H1 (cell line): ENCODE data around the gene POU6F2.

ENCODE experiments used
- ASH2L ChIP-seq: fragments of 200-600, 300-600 bp; sonication (generic); IDR thresholded peaks from one replicate; pipeline ENCODE4 v1.7.1; 2017; ENCODE audit warnings: low read length
- ATF2 ChIP-seq: IDR thresholded peaks from 2 replicates; pipeline ENCODE4 v1.6.1; 2012; ENCODE audit warnings: low read length, inconsistent platforms
- ATF3 ChIP-seq: IDR thresholded peaks from 2 replicates; pipeline ENCODE4 v1.6.1; 2011; ENCODE audit warnings: low read depth, mild to moderate bottlenecking, low read length; ENCODE audit not compliant: insufficient read depth
- BACH1 ChIP-seq: IDR thresholded peaks from 2 replicates; pipeline ENCODE4 v1.6.1; 2012; ENCODE audit warnings: low read length, improper control_type of control experiment
- CHD2 ChIP-seq: IDR thresholded peaks from 2 replicates; pipeline ENCODE4 v1.6.1; 2012; ENCODE audit warnings: low read length, improper control_type of control experiment
- CREB1 ChIP-seq: IDR thresholded peaks from 2 replicates; pipeline ENCODE4 v1.6.1; 2012; ENCODE audit warnings: inconsistent platforms
- CTCF ChIP-seq, 3 experiments: IDR thresholded peaks; 1 replicate in 2 of 3; 2 replicates in 1 of 3; pipeline versions ENCODE4 v1.5.1 to v1.6.1; 2011; ENCODE audit warnings: low read length in 3 of 3, mild to moderate bottlenecking in 3 of 3, inconsistent platforms in 2 of 3, low read depth in 1 of 3, moderate library complexity in 1 of 3; ENCODE audit not compliant: insufficient read depth in 1 of 3; ENCODE audit errors: control extremely low read depth in 1 of 3
- PHF8 ChIP-seq: fragments of 200-600 bp; sonication (generic); conservative IDR thresholded peaks from 2 replicates; pipeline ENCODE4 v1.7.1; 2012; ENCODE audit warnings: low read depth, mild to moderate bottlenecking, inconsistent platforms, low read length, moderate library complexity
- POLR2AphosphoS5 ChIP-seq: IDR thresholded peaks from 2 replicates; pipeline ENCODE4 v1.6.1; 2011; ENCODE audit warnings: low read depth, low read length
- RNF2 ChIP-seq: fragments of 200-900, 300-1000 bp; sonication (generic); IDR thresholded peaks from 2 replicates; pipeline ENCODE4 v1.7.1; 2016; ENCODE audit warnings: borderline replicate concordance, low read depth, mild to moderate bottlenecking, antibody characterized with exemption, low read length; ENCODE audit not compliant: poor library complexity, severe bottlenecking; ENCODE audit errors: missing control alignments
- SIN3A ChIP-seq, 2 experiments: IDR thresholded peaks in 1 of 2; conservative IDR thresholded peaks in 1 of 2; 2 replicates each; pipeline ENCODE4 v1.6.1; 2011 to 2012; ENCODE audit warnings: low read length in 2 of 2, improper control_type of control experiment in 1 of 2, low read depth in 1 of 2, mild to moderate bottlenecking in 1 of 2
- SP1 ChIP-seq: IDR thresholded peaks from 2 replicates; pipeline ENCODE4 v1.6.1; 2011; ENCODE audit warnings: low read depth, low read length
- SRF ChIP-seq: IDR thresholded peaks from 2 replicates; pipeline ENCODE4 v1.6.1; 2011; ENCODE audit warnings: mild to moderate bottlenecking, low read depth, low read length, moderate library complexity
- TAF1 ChIP-seq: IDR thresholded peaks from 2 replicates; pipeline ENCODE4 v1.6.1; 2011; ENCODE audit warnings: mild to moderate bottlenecking, low read depth, low read length

DNA sequence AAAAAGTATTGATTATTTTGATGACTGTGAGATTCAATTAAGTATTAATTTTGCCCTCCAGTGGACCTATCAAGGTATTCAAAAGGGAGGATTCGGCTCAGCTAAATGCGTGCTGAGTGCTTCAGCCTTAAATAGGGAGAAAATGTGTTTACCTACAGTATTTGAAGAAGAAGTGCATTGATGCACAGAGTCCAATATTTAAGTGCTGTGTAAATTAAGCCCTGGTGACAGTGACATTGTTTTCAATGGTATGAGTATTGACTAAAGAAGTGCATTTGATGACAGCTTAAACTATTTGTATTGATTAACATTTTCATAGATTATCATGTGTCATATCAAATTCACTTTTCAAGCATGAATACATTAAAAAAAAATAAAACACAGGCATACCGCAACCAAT is 106.6 kb downstream of the POU6F2 start:
- TF ChIP-seq PHF8 (no peak), POLR2AphosphoS5 (no peak), TAF1 (no peak), SRF (no peak), CTCF (IDR thresholded peaks at IDR 0.05; ENCODE audit: control extremely low read depth in 1 of 3, insufficient read depth in 1 of 3, low read depth in 1 of 3, low read length in 3 of 3) (no peak), SP1 (no peak), CREB1 (no peak), ATF2 (no peak), BACH1 (no peak), RNF2 (no peak), CHD2 (no peak), ASH2L (no peak), SIN3A (conservative IDR thresholded peaks at IDR 0.05 in 1 of 2, IDR thresholded peaks at IDR 0.05 in 1 of 2; ENCODE audit: low read depth in 1 of 2, low read length in 2 of 2) (no peak), ATF3 (no peak)
